NB4 (cell line): Measurements from ENCODE around the gene MYO1F.

ENCODE experiments used
- DNase-seq: peaks from one replicate; pipeline ENCODE4 v3.0.0; 2010; ENCODE audit warnings: low read depth
- H3K4me3 ChIP-seq: one replicate; pipeline ENCODE4 v1.5.1; 2011; ENCODE audit warnings: mild to moderate bottlenecking, low read depth, low read length, moderate library complexity
- MYC ChIP-seq: IDR thresholded peaks from 2 replicates; pipeline ENCODE4 v1.6.1; 2011; ENCODE audit warnings: low read depth, low read length
- POLR2A ChIP-seq: IDR thresholded peaks from 2 replicates; pipeline ENCODE4 v1.6.1; 2011; ENCODE audit warnings: mild to moderate bottlenecking; ENCODE audit not compliant: insufficient read length; ENCODE audit errors: extremely low read depth
- TF ChIP-seq, protein P1 (sequence below): IDR thresholded peaks from one replicate; pipeline ENCODE4 v1.5.1; 2012; ENCODE audit warnings: low read depth, low read length
- TF ChIP-seq, protein P2 (sequence below): IDR thresholded peaks from 2 replicates; pipeline ENCODE4 v1.6.1; 2011; ENCODE audit warnings: low read depth, low read length

MYO1F gene

DNA sequence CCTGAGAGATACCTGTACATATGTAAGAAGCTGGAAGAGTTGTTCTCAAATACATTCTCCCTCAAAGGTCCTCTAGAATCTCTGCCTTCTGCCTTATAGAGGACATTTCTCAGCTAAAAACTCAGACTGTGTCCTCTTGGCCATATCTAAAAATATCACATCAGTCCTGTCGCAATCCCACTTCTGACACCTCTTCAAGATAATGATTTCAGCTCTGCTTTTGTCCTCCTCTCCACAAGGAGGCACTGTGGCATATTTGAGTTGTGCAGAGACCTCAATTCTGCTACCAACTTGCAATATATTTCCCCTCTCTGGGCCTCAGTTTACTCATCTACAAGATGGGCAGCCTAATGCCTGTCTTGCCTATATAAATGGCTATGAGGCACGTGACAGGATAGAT, 16.7 kb upstream of the MYO1F start:
- peak; percentile 69 for DNase-seq
- H3K4me3 ChIP-seq: no peak overlapping the region
- TF ChIP-seq, protein P1, sequence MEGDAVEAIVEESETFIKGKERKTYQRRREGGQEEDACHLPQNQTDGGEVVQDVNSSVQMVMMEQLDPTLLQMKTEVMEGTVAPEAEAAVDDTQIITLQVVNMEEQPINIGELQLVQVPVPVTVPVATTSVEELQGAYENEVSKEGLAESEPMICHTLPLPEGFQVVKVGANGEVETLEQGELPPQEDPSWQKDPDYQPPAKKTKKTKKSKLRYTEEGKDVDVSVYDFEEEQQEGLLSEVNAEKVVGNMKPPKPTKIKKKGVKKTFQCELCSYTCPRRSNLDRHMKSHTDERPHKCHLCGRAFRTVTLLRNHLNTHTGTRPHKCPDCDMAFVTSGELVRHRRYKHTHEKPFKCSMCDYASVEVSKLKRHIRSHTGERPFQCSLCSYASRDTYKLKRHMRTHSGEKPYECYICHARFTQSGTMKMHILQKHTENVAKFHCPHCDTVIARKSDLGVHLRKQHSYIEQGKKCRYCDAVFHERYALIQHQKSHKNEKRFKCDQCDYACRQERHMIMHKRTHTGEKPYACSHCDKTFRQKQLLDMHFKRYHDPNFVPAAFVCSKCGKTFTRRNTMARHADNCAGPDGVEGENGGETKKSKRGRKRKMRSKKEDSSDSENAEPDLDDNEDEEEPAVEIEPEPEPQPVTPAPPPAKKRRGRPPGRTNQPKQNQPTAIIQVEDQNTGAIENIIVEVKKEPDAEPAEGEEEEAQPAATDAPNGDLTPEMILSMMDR: peak; percentile 50
- no peak for TF ChIP-seq POLR2A

DNA sequence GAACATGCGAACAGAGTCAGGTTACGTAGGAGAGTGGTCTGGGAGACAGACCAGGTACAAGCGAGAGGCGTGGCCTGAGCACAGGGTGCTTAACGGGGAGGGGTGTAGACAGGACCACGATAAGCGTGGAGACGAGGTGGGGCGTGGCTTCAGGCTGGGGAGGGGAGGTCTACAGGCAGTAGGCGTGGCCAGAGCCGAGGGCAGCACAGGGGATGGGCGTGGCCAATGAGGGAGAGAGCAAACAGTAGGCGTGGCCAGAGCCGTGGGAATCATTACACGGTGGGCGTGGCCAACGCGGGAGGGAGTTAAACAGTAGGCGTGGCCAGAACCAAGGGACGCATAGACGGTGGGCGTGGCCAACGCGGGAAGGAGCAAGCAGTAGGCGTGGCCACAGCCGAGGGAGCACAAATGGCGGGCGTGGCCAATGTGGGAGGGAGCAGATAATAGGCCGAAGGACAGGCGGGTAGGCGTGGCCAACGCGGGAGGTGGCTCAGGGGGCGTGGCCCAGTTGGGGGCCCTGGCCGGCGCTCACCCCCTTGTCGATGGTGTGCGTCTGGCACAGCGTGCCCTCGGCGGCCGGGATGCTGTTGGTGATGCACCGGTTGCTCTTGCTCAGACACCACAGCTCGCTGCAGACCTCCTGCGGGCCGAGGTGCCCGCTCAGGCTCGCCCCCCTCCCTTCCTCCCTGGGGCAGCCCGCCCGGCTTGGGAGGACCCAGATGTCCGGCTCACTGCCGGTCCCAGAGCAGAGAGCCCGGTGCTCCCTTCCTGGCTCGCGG, 15.2 kb upstream of the MYO1F start:
- 0 out of 2 replicates have a peak, but pooled peaks have one; percentile 12 for TF ChIP-seq MYC
- no peak for TF ChIP-seq POLR2A
- peak; percentile 67 for DNase-seq
- no peak overlapping the region for H3K4me3 ChIP-seq

DNA sequence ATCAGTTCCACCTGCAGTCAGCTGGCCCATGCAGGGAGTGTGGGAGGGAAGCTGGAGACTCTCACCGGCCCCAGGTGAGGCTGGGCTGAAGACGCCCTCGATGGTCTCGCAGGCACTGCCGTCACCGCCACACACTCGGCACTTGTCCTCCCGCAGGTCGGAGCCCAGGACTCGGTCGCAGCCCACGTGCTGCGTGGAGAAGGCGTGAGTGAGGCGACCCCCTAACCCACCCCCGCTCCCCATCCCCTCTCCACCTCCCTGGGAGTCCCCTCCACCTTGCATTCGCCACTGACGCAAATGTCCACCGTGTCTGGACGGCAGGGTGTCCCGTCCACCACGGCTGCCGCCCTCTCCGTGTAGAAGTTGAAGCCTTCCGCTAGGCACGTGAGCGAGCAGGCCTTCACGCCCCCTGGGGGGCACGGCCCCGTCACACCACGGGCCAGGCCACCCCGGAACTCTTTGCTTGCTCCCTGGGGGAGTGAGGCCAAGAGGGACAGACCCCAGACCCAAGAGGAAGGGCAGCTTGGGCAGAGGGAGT, 12.0 kb upstream of the MYO1F start:
- no peak overlapping the region for H3K4me3 ChIP-seq
- TF ChIP-seq, protein P2, sequence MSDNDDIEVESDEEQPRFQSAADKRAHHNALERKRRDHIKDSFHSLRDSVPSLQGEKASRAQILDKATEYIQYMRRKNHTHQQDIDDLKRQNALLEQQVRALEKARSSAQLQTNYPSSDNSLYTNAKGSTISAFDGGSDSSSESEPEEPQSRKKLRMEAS: no peak
- TF ChIP-seq, protein P1: no peak
- TF ChIP-seq POLR2A: no peak
- TF ChIP-seq MYC: no peak
- DNase-seq: no peak

DNA sequence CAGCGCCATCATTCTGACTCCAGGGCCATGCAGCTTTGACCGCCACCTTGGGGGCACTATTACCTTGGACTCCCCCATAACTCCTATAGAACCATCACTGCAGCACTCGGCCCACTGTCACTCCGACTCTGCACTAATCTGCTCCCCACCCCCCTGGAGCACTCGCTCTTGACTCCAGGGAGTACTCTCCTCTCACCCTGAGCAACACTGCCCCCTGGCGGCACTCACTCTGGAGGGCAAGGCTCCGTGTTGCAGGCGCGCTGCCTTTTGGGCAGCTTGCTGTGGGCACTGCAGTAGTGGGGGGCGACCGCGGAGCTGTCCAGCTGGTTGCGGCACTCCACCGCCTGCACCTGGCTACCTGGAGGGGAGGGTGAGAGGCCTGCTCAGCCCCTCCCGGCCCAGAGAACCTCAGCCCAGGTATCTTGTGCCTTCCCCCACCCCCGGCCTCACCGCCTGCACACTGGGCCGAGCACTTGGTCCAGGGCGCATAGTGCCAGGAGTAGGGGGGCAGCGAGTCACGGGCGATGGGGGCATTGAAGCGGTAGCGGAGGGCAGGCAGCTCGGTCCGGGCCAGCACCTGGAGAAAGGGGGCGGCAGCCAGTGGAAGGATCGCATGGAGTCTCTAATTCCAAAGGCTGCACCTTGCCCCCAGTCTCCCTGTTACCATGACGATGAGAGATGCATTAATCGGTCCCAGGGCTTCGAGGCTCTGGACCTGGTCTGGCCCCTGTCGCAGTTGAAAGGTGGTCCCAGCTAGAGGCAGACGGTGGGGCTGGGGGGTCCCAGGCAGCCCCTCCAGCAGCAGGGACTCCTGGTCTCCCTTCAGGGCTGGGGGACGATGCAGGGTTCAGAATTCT, 8.9 kb upstream of the MYO1F start:
- TF ChIP-seq, protein P1: peak; percentile 99
- no peak for TF ChIP-seq POLR2A
- TF ChIP-seq, protein P2: peak; percentile 71
- TF ChIP-seq MYC: peak; percentile 68
- no peak overlapping the region for H3K4me3 ChIP-seq
- DNase-seq: peak; percentile 91

DNA sequence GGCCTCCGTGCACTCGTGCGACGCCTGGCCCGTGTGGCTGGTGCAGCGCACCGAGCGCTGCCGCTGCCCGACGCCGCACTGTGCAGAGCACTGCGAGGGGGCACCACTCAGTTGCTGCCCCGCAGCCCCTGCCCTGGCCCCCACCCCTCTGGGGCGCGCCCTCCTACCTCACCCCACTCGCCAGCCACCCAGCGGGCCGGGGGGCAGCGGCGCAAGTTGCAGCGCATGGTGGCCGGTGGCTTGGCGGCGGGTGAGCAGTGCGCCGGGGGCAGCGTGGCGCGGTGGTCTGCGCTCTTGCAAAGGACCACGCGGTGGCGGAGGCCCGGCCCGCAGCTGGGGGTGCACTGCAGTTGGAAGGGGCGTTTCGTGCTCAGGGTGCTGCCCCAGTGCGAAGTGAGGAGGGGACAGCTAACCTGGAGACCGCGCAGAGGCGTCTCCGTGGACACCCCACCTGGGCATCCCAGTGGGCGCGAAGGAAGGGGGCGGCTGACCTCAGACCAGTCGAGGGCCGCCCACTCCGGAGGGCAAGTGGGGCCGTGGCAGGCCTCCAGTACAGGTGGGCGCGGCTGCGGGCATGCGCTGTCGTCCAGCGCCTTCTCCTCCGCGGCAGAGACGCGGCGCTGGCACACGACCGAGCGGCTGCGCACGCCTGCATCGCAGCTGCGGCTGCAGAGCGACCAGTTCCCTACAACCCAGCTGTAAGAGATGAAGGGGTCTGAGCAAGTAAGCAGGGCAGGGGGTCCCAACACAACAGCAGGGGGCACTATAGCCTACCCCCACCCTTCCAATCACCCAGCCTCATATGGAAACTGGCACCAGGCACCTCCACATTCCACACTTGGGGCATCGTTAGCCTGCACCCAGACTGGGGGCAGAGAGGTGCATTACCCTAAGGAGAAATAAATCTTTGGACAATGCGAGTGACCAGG, 8.0 kb upstream of the MYO1F start:
- TF ChIP-seq, protein P1: peak; percentile 20
- TF ChIP-seq, protein P2: no peak
- peak; percentile 60 for DNase-seq

More for the DNA sequence above, 8.0 kb upstream of the MYO1F start:
- H3K4me3 ChIP-seq: no peak overlapping the region
